Tibial artery (tissue), 4 donors: ENCODE results near the gene PLAU.
"Not testable (repeated sequence)": the region's sequence is repeated elsewhere in the genome, so short reads cannot be mapped to it uniquely, and the experiment has no call there.

Experiments
- DNase-seq, 2 donors: peaks; one replicate each; pipeline ENCODE4 v3.0.0-alpha.2; 2019
- H3K27ac ChIP-seq, 2 donors: fragments of 200-600 bp; sonication (generic) in 1 of 2; 1 replicate in 1 of 2; 2 replicates in 1 of 2; pipeline ENCODE4 v1.5.1; 2018 to 2019; ENCODE audit warnings: mild to moderate bottlenecking in 1 of 2
- H3K27me3 ChIP-seq, 2 donors: fragments of 200-600 bp; sonication (generic) in 1 of 2; one replicate each; pipeline versions ENCODE4 v1.5.1 to v1.6.0; 2016 to 2019
- H3K36me3 ChIP-seq, 3 donors: fragments of 200-600 bp; sonication (generic) in 2 of 3; one replicate each; pipeline ENCODE4 v1.5.1; 2016 to 2019; ENCODE audit warnings: mild to moderate bottlenecking in 2 of 3
- H3K4me1 ChIP-seq, 4 donors: fragments of 200-600 bp; sonication (generic) in 2 of 4; 1 replicate in 3 of 4; 2 replicates in 1 of 4; pipeline ENCODE4 v1.5.1; 2016 to 2019
- H3K4me3 ChIP-seq, 2 donors: fragments of 200-600 bp; sonication (generic) in 1 of 2; 1 replicate in 1 of 2; 2 replicates in 1 of 2; pipeline ENCODE4 v1.5.1; 2018 to 2019; ENCODE audit warnings: mild to moderate bottlenecking in 2 of 2
- H3K9me3 ChIP-seq, 3 donors: fragments of 200-600 bp; sonication (generic) in 1 of 3; one replicate each; pipeline ENCODE4 v1.5.1; 2016 to 2019
- CTCF ChIP-seq, 2 experiments: fragments of 200-600 bp in 1 of 2; fragments of 450-650 bp in 1 of 2; IDR thresholded peaks; one replicate each; pipeline ENCODE4 v1.5.1; 2017 to 2019; ENCODE audit warnings: antibody characterized with exemption in 2 of 2, mild to moderate bottlenecking in 1 of 2, moderate library complexity in 1 of 2
- intact Hi-C: fragments of 100-400 bp; cut with DNase I; formaldehyde crosslinking; loops from one replicate; pipeline ENCODE4 v1.15.0; 2023; ENCODE audit warnings: low total_unique reads

Gene PLAU

GRCh38 chr10:73916761-73917470, 6.0 kb downstream of the PLAU start:
- Histone ChIP-seq H3K36me3 (peaks cover 0 to 13% (median 6%) of the 10 kb centered on the region in 3 donors), H3K4me3 (no peak overlapping the region), H3K4me1 (peaks cover 0 to 38% (median 29%) of the 10 kb centered on the region in 4 donors), H3K9me3 (no peaks in the 10 kb centered on the region), H3K27me3 (no peaks in the 10 kb centered on the region), H3K27ac (peak overlapping the region in 1 of 2 donors; percentile 31)
- intact Hi-C loops, result no loop called here
- no peak for DNase-seq
- TF ChIP-seq CTCF (IDR thresholded peaks at IDR 0.05), result no peak

DNA sequence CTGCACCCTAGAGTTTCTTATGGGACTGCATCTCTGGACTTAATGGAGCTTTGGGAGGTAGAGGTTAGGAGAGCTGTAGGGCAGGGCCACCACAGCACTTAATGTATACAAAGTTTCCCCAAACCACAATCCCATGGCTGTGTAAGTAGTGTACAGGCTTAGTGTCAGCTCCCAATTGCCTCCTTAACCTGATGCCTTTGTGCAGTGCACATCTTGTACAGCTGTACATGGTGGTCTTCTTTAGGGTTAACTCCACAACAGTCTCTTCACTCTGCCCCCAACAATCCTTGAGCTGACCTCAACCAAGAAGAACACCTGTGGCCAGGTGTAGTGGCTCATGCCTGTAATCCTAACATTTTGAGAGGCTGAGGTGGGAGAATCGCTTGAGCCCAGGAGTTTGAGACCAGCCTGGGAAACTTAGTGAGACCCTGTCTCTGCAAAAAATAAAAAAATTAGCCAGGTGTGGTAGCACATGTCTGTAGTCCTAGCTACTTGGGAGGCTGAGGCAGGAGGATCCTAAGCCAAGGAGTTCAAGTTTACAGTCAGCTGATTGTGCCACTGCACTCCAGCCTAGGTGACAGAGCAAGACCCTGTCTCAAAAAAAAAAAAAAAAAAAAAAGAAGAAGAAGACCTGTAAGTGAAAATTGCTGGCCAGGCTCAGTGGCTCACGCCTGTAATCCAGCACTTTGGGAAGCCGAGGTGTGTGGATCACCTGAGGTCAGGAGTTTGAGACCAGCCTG, 6.8 kb downstream of the PLAU start:
- Histone ChIP-seq H3K36me3 (peaks cover 0 to 13% (median 6%) of the 10 kb centered on the region in 3 donors), H3K4me1 (peaks cover 0 to 31% (median 23%) of the 10 kb centered on the region in 4 donors), H3K27me3 (no peaks in the 10 kb centered on the region), H3K4me3 (no peak overlapping the region), H3K27ac (peak overlapping the region in 1 of 2 donors; percentile 31), H3K9me3 (no peaks in the 10 kb centered on the region)
- DNase-seq, result no peak
- intact Hi-C loops, result no loop called here
- no peak for TF ChIP-seq CTCF (IDR thresholded peaks at IDR 0.05)

DNA sequence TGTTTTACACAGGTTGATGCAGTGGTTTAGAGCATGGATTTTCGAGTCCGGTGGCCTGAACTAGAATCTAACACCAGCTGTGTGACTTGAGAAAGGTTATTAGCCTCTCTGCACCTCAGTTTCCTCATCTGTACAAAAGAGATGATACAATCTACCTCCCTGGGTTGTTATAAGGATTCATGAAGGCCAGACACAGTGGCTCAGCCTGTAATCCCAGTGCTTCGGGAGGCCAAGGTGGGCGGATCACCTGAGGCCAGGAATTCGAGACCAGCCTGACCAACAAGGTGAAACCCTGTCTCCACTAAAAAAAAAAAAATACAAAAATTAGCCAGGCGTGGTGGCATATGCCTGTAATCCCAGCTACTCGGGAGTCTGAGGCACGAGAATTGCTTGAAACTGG, 8.5 kb downstream of the PLAU start:
- not testable (repeated sequence) for DNase-seq
- H3K27ac ChIP-seq, result peak overlapping the region; percentile 61 to 64

GRCh38 chr10:73920089-73920488, 9.2 kb downstream of the PLAU start:
- DNase-seq, result peak; percentile 70 to 72
- Histone ChIP-seq H3K36me3 (peaks cover 0 to 10% (median 6%) of the 10 kb centered on the region in 3 donors), H3K9me3 (no peaks in the 10 kb centered on the region), H3K27ac (peak overlapping the region; percentile 61 to 64), H3K4me3 (no peak overlapping the region), H3K27me3 (no peaks in the 10 kb centered on the region), H3K4me1 (peaks cover 0 to 22% (median 14%) of the 10 kb centered on the region in 4 donors)
- no peak for TF ChIP-seq CTCF (IDR thresholded peaks at IDR 0.05)
- intact Hi-C loops, result no loop called here

More for the DNA sequence above, 8.5 kb downstream of the PLAU start:
- H3K36me3 ChIP-seq, intact Hi-C loops, H3K9me3 ChIP-seq, H3K4me3 ChIP-seq, H3K27me3 ChIP-seq: not testable (repeated sequence)
- H3K4me1 ChIP-seq, result peaks cover 0 to 28% (median 17%) of the 10 kb centered on the region in 4 donors

DNA sequence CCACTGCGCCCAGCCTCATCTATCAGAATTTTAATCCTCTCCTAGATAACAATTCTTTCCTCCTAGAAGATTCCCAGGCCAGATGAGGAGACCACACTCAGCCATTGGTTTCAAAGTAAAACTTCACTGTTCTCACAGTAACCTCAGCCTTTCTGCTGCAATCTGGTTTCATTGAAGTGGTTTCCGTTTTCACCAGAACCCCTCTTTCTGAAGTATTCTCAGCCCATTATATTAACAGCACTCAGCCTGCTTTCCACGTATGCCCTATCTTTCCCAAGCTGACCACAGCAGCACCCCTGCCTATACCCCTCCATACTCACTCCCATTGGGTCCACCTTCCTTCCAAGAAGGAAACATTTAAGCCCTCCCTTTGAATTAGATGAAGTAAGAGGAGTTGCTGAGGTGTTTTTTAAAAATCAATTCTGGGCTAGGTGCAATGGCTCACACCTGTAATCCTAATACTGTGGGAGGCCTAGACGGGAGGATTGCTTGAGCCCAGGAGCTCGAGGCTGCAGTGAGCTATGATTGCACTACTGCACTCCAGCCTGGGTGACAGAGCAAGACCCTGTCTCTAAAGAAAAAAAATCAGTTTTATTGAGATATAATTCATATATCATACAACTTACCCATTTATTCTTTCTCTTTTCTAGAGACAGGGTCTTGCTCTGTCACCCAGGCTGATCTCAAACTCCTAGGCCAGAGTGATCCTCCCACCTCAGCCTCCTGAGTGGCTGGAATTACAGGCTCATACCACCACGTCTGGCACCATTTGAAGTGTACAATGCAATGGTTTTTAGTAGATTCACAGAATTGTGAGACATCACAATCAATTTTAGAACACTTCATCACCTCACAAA, 11.3 kb downstream of the PLAU start:
- no peaks in the 10 kb centered on the region for H3K9me3 ChIP-seq
- H3K36me3 ChIP-seq, result no peaks in the 10 kb centered on the region
- H3K27ac ChIP-seq, result no peak overlapping the region
- H3K4me3 ChIP-seq, result no peak overlapping the region
- peaks cover 0 to 13% (median 9%) of the 10 kb centered on the region in 4 donors for H3K4me1 ChIP-seq
- DNase-seq, result no peak
- no peaks in the 10 kb centered on the region for H3K27me3 ChIP-seq
- no peak for TF ChIP-seq CTCF (IDR thresholded peaks at IDR 0.05)
- intact Hi-C loops, result no loop called here
